Vagina (tissue), 2 donors: ENCODE results near the gene SMARCD2.

Experiments
- CTCF ChIP-seq, 3 experiments: fragments of 450-650 bp in 2 of 3; fragments of 200-600 bp in 1 of 3; sonication (generic) in 1 of 3; IDR thresholded peaks; one replicate each; pipeline ENCODE4 v1.5.1; 2017 to 2019; ENCODE audit warnings: antibody characterized with exemption in 3 of 3, mild to moderate bottlenecking in 2 of 3, moderate library complexity in 2 of 3
- POLR2A ChIP-seq, 2 donors: fragments of 450-650 bp; IDR thresholded peaks; one replicate each; pipeline ENCODE4 v1.6.1; 2017; ENCODE audit warnings: antibody characterized with exemption in 2 of 2, mild to moderate bottlenecking in 2 of 2, moderate library complexity in 2 of 2
- POLR2AphosphoS5 ChIP-seq, 2 donors: sonication (generic); formaldehyde crosslinking; IDR thresholded peaks; one replicate each; pipeline ENCODE4 v1.9.0; 2017; ENCODE audit warnings: antibody characterized with exemption in 2 of 2, mild to moderate bottlenecking in 2 of 2, low read depth in 1 of 2; ENCODE audit not compliant: insufficient read depth in 1 of 2

DNA sequence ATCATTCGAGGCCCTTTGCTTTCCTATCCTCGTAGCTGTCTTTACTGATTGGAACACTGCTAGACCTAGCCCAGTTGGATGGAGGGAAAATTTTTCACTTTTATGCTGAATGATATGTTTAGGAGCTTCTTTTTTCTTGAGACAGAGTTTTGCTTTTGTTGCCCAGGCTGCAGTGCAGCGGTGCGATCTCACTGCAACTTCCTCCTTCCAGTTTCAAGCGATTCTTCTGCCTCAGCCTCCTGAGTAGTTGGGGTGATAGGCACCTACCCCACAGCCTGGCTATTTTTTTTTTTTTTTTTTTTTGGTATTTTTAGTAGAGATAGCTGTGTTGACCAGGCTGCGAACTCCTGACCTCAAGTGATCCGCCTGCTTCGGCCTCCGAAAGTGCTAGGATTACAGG lies 32.5 kb downstream of the SMARCD2 start:
- no peak for TF ChIP-seq POLR2A (IDR thresholded peaks at IDR 0.05)
- TF ChIP-seq CTCF (IDR thresholded peaks at IDR 0.05) = no peak
- no peak for TF ChIP-seq POLR2AphosphoS5 (IDR thresholded peaks at IDR 0.05; ENCODE audit: insufficient read depth in 1 of 2, low read depth in 1 of 2)
